IMR-90 (cell line): ENCODE results near the gene KRTAP5-1. TPM values are rescaled to one million over a fixed set of nuclear protein-coding genes. Genes with fewer than 3 reads are reported as not detected.

Experiments used
- ATAC-seq: fragments of 200-7000 bp; cut with Tn5 transposase; 2 replicates; pipeline ENCODE4 v1.9.1; 2020; ENCODE audit warnings: low read depth, mild to moderate bottlenecking, moderate library complexity
- BruUV-seq: library from RNA; stranded (reverse); fragments of 400-500 nt; replicated peaks from 2 replicates; lab custom pipeline; 2021; lab: Mats Ljungman, UMichigan
- CTCF ChIA-PET: fragments of 300-600 bp; formaldehyde crosslinking; extraction: SDS; loops from one replicate; lab custom pipeline; 2021; ENCODE audit warnings: antibody characterized with exemption; lab: Yijun Ruan, JAX
- POLR2A ChIA-PET: fragments of 300-600 bp; sonication (Branson Sonifier 250); formaldehyde crosslinking; loops from one replicate; lab custom pipeline; 2022; ENCODE audit warnings: antibody characterized with exemption; ENCODE audit not compliant: unreplicated experiment; lab: Charles Lee
- DNase-seq: peaks from one replicate; pipeline ENCODE4 v3.0.0; 2013
- H2AFZ ChIP-seq: replicated peaks from 2 replicates; pipeline ENCODE3; 2013; ENCODE audit warnings: low read length, mild to moderate bottlenecking; ENCODE audit not compliant: poor library complexity
- H2AK5ac ChIP-seq: 2 replicates; pipeline ENCODE4 v1.6.1; 2013; ENCODE audit warnings: low read depth, low read length, inconsistent platforms
- H2AK9ac ChIP-seq: replicated peaks from 2 replicates; pipeline ENCODE3; 2013; ENCODE audit warnings: mild to moderate bottlenecking, low read depth, low read length, moderate library complexity; ENCODE audit not compliant: poor library complexity
- H2BK120ac ChIP-seq: 2 replicates; pipeline ENCODE4 v1.6.1; 2013; ENCODE audit warnings: low read depth, low read length, inconsistent platforms
- H2BK15ac ChIP-seq: 3 replicates; pipeline ENCODE4 v1.6.1; 2013; ENCODE audit warnings: low read depth, low read length, inconsistent platforms
- H2BK20ac ChIP-seq: 2 replicates; pipeline ENCODE4 v1.6.1; 2013; ENCODE audit warnings: low read depth, mild to moderate bottlenecking, inconsistent platforms, low read length, moderate library complexity
- H2BK5ac ChIP-seq: 2 replicates; pipeline ENCODE4 v1.6.1; 2013; ENCODE audit warnings: mild to moderate bottlenecking, low read depth, low read length, inconsistent platforms; ENCODE audit not compliant: poor library complexity, severe bottlenecking
- H3K14ac ChIP-seq: replicated peaks from 2 replicates; pipeline ENCODE4 v1.6.1; 2013; ENCODE audit warnings: low read depth, low read length, inconsistent platforms
- H3K18ac ChIP-seq: 2 replicates; pipeline ENCODE4 v1.6.1; 2013; ENCODE audit warnings: low read depth, low read length, control low read depth
- H3K23ac ChIP-seq: 2 replicates; pipeline ENCODE4 v1.6.1; 2013; ENCODE audit warnings: low read depth, low read length, inconsistent platforms
- H3K27ac ChIP-seq: 2 replicates; pipeline ENCODE4 v1.5.1; 2013; ENCODE audit warnings: mild to moderate bottlenecking, control low read depth, low read length; ENCODE audit not compliant: insufficient read depth
- H3K27me3 ChIP-seq: 2 replicates; pipeline ENCODE4 v1.6.1; 2013; ENCODE audit warnings: low read length; ENCODE audit not compliant: control insufficient read depth, insufficient read depth
- H3K36me3 ChIP-seq: 2 replicates; pipeline ENCODE4 v1.6.1; 2013; ENCODE audit warnings: low read length, mixed read lengths; ENCODE audit not compliant: control insufficient read depth, insufficient read depth
- H3K4ac ChIP-seq: 2 replicates; pipeline ENCODE4 v1.6.1; 2013; ENCODE audit warnings: low read depth, low read length, inconsistent platforms
- H3K4me1 ChIP-seq: 2 replicates; pipeline ENCODE4 v1.6.1; 2013; ENCODE audit warnings: low read length, mixed read lengths; ENCODE audit not compliant: control insufficient read depth, insufficient read depth
- H3K4me2 ChIP-seq: 2 replicates; pipeline ENCODE4 v1.6.1; 2013; ENCODE audit warnings: low read depth, mild to moderate bottlenecking, control low read depth, low read length, moderate library complexity
- H3K4me3 ChIP-seq: 2 replicates; pipeline ENCODE4 v1.5.1; 2013; ENCODE audit warnings: low read depth, mild to moderate bottlenecking, control low read depth, low read length, moderate library complexity; ENCODE audit not compliant: insufficient read depth
- H3K56ac ChIP-seq: 2 replicates; pipeline ENCODE4 v1.6.1; 2013; ENCODE audit warnings: low read length, inconsistent platforms; ENCODE audit not compliant: insufficient read depth; ENCODE audit errors: extremely low read depth
- H3K79me1 ChIP-seq, 2 experiments: 2 replicates each; pipeline ENCODE4 v1.6.1; 2013; ENCODE audit warnings: low read length in 2 of 2, inconsistent platforms in 1 of 2, low read depth in 1 of 2
- H3K9ac ChIP-seq: 2 replicates; pipeline ENCODE4 v1.6.1; 2013; ENCODE audit warnings: low read depth, low read length, control low read depth
- H3K9me1 ChIP-seq: 2 replicates; pipeline ENCODE4 v1.6.1; 2013; ENCODE audit warnings: low read length, inconsistent platforms; ENCODE audit not compliant: insufficient read depth
- H3K9me3 ChIP-seq: 2 replicates; pipeline ENCODE4 v1.6.1; 2013; ENCODE audit warnings: low read length; ENCODE audit not compliant: control insufficient read depth, insufficient read depth
- H4K20me1 ChIP-seq: 2 replicates; pipeline ENCODE4 v1.6.1; 2013; ENCODE audit warnings: low read length, inconsistent platforms; ENCODE audit not compliant: insufficient read depth
- H4K5ac ChIP-seq: 2 replicates; pipeline ENCODE4 v1.6.1; 2013; ENCODE audit warnings: mild to moderate bottlenecking, low read depth, low read length, control low read depth
- H4K8ac ChIP-seq, 2 experiments: 2 replicates each; pipeline ENCODE4 v1.6.1; 2013; ENCODE audit warnings: low read depth in 2 of 2, low read length in 2 of 2, control low read depth in 1 of 2, inconsistent platforms in 1 of 2
- H4K91ac ChIP-seq: 2 replicates; pipeline ENCODE4 v1.6.1; 2013; ENCODE audit warnings: low read depth, low read length, inconsistent platforms; ENCODE audit not compliant: insufficient read depth
- MAFK ChIP-seq: IDR thresholded peaks from 2 replicates; pipeline ENCODE4 v1.6.1; 2012; ENCODE audit warnings: low read depth, low read length, improper control_type of control experiment
- WGBS, 2 experiments: methylation state at CpG; one replicate each; pipeline versions ENCODE4 v1.1.5 to v1.1.7; 2013; ENCODE audit warnings: missing lambda C conversion rate in 2 of 2; ENCODE audit not compliant: insufficient read length in 1 of 2; ENCODE audit errors: extremely low coverage in 2 of 2; 5-methylcytosine and 5-hydroxymethylcytosine counted together
- dilution Hi-C: fragments of 300-500 bp; cut with HindIII; formaldehyde crosslinking; loops from one replicate; pipeline ENCODE4 v1.14.3; 2018; ENCODE audit warnings: low sequenced_read_pairs; ENCODE audit not compliant: unreplicated experiment
- in situ Hi-C: fragments of 300-500 bp; cut with MboI; formaldehyde crosslinking; loops from 3 replicates; pipeline ENCODE4 v1.14.3; 2019; ENCODE audit warnings: low sequenced_read_pairs, inconsistent platforms, mixed read lengths
- intact Hi-C: fragments of 100-400 bp; cut with micrococcal nuclease; formaldehyde crosslinking; loops from 2 replicates; pipeline ENCODE4 v1.10.0; 2022
- polyA plus RNA-seq, 3 experiments: library from polyadenylated mRNA; depleted of rRNA; stranded (reverse); fragments of >200 nt; gene quantifications; 2 replicates each; pipeline ENCODE4 v1.2.3, GENCODE V29; 2012; ENCODE audit warnings: low replicate concordance in 1 of 3
- total RNA-seq: library from RNA; depleted of rRNA; stranded (reverse); fragments of >200 nt; gene quantifications from 2 replicates; pipeline ENCODE4 v1.2.3, GENCODE V29; 2012

The KRTAP5-1 gene
- total and polyA plus RNA-seq, 2 of the 4 experiments (the other 2 are of a cell fraction): not detected

DNA sequence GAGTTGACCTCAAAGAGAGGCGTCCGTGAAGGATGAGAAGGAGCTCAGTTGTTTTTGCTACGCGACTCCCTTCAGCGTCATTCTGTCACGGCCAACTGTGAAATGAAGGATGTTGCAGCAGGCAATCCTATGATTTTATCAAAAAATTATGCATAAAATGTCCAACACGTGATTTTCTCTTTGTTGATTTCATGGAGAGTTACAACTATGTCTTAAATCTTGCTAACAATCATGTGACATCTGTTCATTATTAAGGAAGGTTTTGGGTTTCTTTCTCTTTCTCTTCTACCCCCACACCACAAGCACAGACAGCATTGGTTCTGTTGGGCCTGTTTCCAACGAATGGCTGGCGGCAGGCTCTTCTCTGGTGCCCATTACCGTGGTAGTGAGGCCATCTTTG lies 33.1 kb upstream of the KRTAP5-1 start:
- no peak overlapping the region for H3K14ac ChIP-seq
- no peaks in the 10 kb centered on the region for H3K79me1 ChIP-seq
- H3K4me2 ChIP-seq: no peak overlapping the region
- CTCF ChIA-PET: no interaction called here
- H3K18ac ChIP-seq: no peak overlapping the region
- no peaks in the 10 kb centered on the region for H3K4me1 ChIP-seq
- WGBS, 2 experiments: 80% methylated on average over 2 of the region's 10 CpGs; no CpG with 5 or more reads in 1 of the 2 experiments
- H2BK120ac ChIP-seq: no peak overlapping the region
- no peak overlapping the region for H2BK5ac ChIP-seq
- no peak overlapping the region for H4K5ac ChIP-seq
- no peak overlapping the region for H2AK5ac ChIP-seq
- 0 out of 2 replicates have a peak, but pooled peaks cover 2% of the 10 kb centered on the region for H3K9me3 ChIP-seq
- no peak for TF ChIP-seq MAFK
- no peak overlapping the region for H2BK20ac ChIP-seq
- ATAC-seq (no peak), DNase-seq (no peak)
- peaks cover 27% of the 10 kb centered on the region for H3K27me3 ChIP-seq
- no peak overlapping the region for H3K4ac ChIP-seq
- POLR2A ChIA-PET: no interaction called here
- H4K91ac ChIP-seq: no peak overlapping the region
- in situ Hi-C loops: no loop called here
- intact Hi-C loops: no loop called here
- no peak overlapping the region for H4K8ac ChIP-seq
- H3K9me1 ChIP-seq: no peaks in the 10 kb centered on the region
- no peak overlapping the region for H2BK15ac ChIP-seq
- no peak overlapping the region for H2AFZ ChIP-seq
- H3K9ac ChIP-seq: no peak overlapping the region
- BruUV-seq: no TSS peak
- no peaks in the 10 kb centered on the region for H4K20me1 ChIP-seq
- dilution Hi-C loops: no loop called here
- H3K23ac ChIP-seq: no peak overlapping the region
- H3K36me3 ChIP-seq: no peaks in the 10 kb centered on the region
- H3K27ac ChIP-seq: no peak overlapping the region
- H2AK9ac ChIP-seq: no peak overlapping the region
- H3K4me3 ChIP-seq: no peak overlapping the region
- no peak overlapping the region for H3K56ac ChIP-seq
